ENCODE data around the gene MOV10L1. TPM values are rescaled to one million over a fixed set of nuclear protein-coding genes. Genes with fewer than 3 reads are reported as not detected.

Gene MOV10L1
- total and polyA plus RNA-seq, 2 donors from 2014 or later = 0.38 to 0.62 TPM

GRCh38 chr22:50175921-50176849 is 86.4 kb downstream of the MOV10L1 start:
- Histone ChIP-seq H3K36me3 (ENCODE audit: control insufficient read depth in 2 of 3, insufficient read depth in 3 of 3, low read length in 3 of 3) (no peaks in the 10 kb centered on the region), H3K9ac (ENCODE audit: low read length in 3 of 3) (no peak overlapping the region), H3K4me3 (ENCODE audit: low read length in 3 of 3) (no peak overlapping the region), H3K9me3 (ENCODE audit: control insufficient read depth in 2 of 3, insufficient read depth in 1 of 3, low read length in 3 of 3) (no peaks in the 10 kb centered on the region), H3K4me1 (ENCODE audit: control insufficient read depth in 2 of 3, insufficient read depth in 2 of 3, low read depth in 1 of 3, low read length in 3 of 3) (peaks cover 0 to 7% (median 0%) of the 10 kb centered on the region in 3 donors), H3K27ac (ENCODE audit: low read depth in 2 of 2, low read length in 2 of 2) (no peak overlapping the region), H3K27me3 (ENCODE audit: control insufficient read depth, insufficient read depth, low read length) (no peaks in the 10 kb centered on the region)
- DNase-seq (peak in 1 of 5 donors; percentile 38), FAIRE-seq (no peak)
- no peak for TF ChIP-seq CTCF (IDR thresholded peaks at IDR 0.05; ENCODE audit: borderline replicate concordance, extremely low read depth, insufficient read depth)
- intact Hi-C loops (cut with DNase I) = no loop called here

- FAIRE-seq (no peak), DNase-seq (peak in 2 of 5 donors; percentile 49 to 69)
- H3K9me3 ChIP-seq (ENCODE audit: control insufficient read depth in 2 of 3, insufficient read depth in 1 of 3, low read length in 3 of 3) = no peaks in the 10 kb centered on the region
- no peak overlapping the region for H3K27ac ChIP-seq (ENCODE audit: low read depth in 2 of 2, low read length in 2 of 2)
- TF ChIP-seq CTCF (IDR thresholded peaks at IDR 0.05; ENCODE audit: borderline replicate concordance, extremely low read depth, insufficient read depth) = no peak
- peaks cover 0 to 3% (median under 1%) of the 10 kb centered on the region in 3 donors for H3K4me1 ChIP-seq (ENCODE audit: control insufficient read depth in 2 of 3, insufficient read depth in 2 of 3, low read depth in 1 of 3, low read length in 3 of 3)
- H3K36me3 ChIP-seq (ENCODE audit: control insufficient read depth in 2 of 3, insufficient read depth in 3 of 3, low read length in 3 of 3) = no peaks in the 10 kb centered on the region
- H3K27me3 ChIP-seq (ENCODE audit: control insufficient read depth, insufficient read depth, low read length) = no peaks in the 10 kb centered on the region
- H3K9ac ChIP-seq (ENCODE audit: low read length in 3 of 3) = no peak overlapping the region
- intact Hi-C loops (cut with DNase I) = no loop called here
- no peak overlapping the region for H3K4me3 ChIP-seq (ENCODE audit: low read length in 3 of 3)
Observed at GRCh38 chr22:50176850-50177536, 87.2 kb downstream of the MOV10L1 start.

GRCh38 chr22:50177537-50178470 is 88.0 kb downstream of the MOV10L1 start:
- no peak overlapping the region for H3K9ac ChIP-seq (ENCODE audit: low read length in 3 of 3)
- FAIRE-seq (no peak), DNase-seq (peak in 2 of 5 donors; percentile 48 to 78)
- TF ChIP-seq CTCF (IDR thresholded peaks at IDR 0.05; ENCODE audit: borderline replicate concordance, extremely low read depth, insufficient read depth) = no peak
- no peaks in the 10 kb centered on the region for H3K27me3 ChIP-seq (ENCODE audit: control insufficient read depth, insufficient read depth, low read length)
- intact Hi-C loops (cut with DNase I) = no loop called here
- H3K9me3 ChIP-seq (ENCODE audit: control insufficient read depth in 2 of 3, insufficient read depth in 1 of 3, low read length in 3 of 3) = no peaks in the 10 kb centered on the region
- H3K36me3 ChIP-seq (ENCODE audit: control insufficient read depth in 2 of 3, insufficient read depth in 3 of 3, low read length in 3 of 3) = no peaks in the 10 kb centered on the region
- no peak overlapping the region for H3K4me3 ChIP-seq (ENCODE audit: low read length in 3 of 3)
- peaks cover 0 to 9% (median 3%) of the 10 kb centered on the region in 3 donors for H3K4me1 ChIP-seq (ENCODE audit: control insufficient read depth in 2 of 3, insufficient read depth in 2 of 3, low read depth in 1 of 3, low read length in 3 of 3)
- no peak overlapping the region for H3K27ac ChIP-seq (ENCODE audit: low read depth in 2 of 2, low read length in 2 of 2)

Measured in kidney (tissue), 14 donors.